ENCODE measurements around the gene SECISBP2L. TPM values are rescaled to one million over a fixed set of nuclear protein-coding genes. Genes with fewer than 3 reads are reported as not detected.
"Not testable (repeated sequence)": the region's sequence is repeated elsewhere in the genome, so short reads cannot be mapped to it uniquely, and the experiment has no call there.

The SECISBP2L gene
- total and polyA plus RNA-seq, 2 experiments from 2014 or later = 24.6 to 25.2 TPM

DNA sequence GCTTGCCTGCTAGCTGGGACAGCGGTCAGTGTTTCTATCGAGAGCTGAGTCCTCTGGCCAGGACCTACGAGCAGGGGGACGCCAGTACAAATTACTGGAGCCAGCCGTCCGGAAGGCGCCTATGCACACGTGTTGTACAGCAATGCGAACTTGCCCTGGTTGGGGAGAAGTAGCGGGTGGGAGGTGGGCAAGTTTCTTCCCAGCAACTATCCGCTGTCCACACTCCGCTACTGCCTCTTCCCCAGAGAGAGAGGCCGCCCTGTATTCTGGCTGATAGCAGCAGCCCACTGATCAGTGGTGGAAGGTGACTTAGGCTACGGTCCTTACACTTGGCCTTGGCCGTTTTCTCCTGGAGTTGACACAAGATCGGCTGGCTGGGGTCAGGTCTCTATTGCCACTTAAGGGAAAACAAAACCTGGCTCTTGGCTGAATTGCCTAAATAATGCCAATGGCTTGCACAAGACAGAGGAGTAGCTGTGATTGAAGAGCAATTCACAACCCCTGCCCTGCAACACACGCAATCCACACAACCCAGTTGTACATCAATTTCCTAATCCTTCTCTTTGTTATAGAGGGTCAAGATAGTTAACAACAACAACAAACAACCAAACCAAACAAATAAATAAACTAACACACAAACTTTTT is 69.7 kb downstream of the SECISBP2L start:
- TF ChIP-seq, protein P1, sequence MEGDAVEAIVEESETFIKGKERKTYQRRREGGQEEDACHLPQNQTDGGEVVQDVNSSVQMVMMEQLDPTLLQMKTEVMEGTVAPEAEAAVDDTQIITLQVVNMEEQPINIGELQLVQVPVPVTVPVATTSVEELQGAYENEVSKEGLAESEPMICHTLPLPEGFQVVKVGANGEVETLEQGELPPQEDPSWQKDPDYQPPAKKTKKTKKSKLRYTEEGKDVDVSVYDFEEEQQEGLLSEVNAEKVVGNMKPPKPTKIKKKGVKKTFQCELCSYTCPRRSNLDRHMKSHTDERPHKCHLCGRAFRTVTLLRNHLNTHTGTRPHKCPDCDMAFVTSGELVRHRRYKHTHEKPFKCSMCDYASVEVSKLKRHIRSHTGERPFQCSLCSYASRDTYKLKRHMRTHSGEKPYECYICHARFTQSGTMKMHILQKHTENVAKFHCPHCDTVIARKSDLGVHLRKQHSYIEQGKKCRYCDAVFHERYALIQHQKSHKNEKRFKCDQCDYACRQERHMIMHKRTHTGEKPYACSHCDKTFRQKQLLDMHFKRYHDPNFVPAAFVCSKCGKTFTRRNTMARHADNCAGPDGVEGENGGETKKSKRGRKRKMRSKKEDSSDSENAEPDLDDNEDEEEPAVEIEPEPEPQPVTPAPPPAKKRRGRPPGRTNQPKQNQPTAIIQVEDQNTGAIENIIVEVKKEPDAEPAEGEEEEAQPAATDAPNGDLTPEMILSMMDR (IDR thresholded peaks at IDR 0.05; ENCODE audit: low read depth, low read length) = no peak
- no peak overlapping the region for H3K27ac ChIP-seq
- H3K9me3 ChIP-seq (ENCODE audit: low read depth) = no peaks in the 10 kb centered on the region
- no peak overlapping the region for H3K4me3 ChIP-seq
- no peaks in the 10 kb centered on the region for H3K27me3 ChIP-seq
- no peak for DNase-seq (ENCODE audit: low read depth in 1 of 2, low spot score in 1 of 2)
- peaks cover 11% of the 10 kb centered on the region for H3K4me1 ChIP-seq (ENCODE audit: low read depth)
- H3K36me3 ChIP-seq = no peaks in the 10 kb centered on the region

DNA sequence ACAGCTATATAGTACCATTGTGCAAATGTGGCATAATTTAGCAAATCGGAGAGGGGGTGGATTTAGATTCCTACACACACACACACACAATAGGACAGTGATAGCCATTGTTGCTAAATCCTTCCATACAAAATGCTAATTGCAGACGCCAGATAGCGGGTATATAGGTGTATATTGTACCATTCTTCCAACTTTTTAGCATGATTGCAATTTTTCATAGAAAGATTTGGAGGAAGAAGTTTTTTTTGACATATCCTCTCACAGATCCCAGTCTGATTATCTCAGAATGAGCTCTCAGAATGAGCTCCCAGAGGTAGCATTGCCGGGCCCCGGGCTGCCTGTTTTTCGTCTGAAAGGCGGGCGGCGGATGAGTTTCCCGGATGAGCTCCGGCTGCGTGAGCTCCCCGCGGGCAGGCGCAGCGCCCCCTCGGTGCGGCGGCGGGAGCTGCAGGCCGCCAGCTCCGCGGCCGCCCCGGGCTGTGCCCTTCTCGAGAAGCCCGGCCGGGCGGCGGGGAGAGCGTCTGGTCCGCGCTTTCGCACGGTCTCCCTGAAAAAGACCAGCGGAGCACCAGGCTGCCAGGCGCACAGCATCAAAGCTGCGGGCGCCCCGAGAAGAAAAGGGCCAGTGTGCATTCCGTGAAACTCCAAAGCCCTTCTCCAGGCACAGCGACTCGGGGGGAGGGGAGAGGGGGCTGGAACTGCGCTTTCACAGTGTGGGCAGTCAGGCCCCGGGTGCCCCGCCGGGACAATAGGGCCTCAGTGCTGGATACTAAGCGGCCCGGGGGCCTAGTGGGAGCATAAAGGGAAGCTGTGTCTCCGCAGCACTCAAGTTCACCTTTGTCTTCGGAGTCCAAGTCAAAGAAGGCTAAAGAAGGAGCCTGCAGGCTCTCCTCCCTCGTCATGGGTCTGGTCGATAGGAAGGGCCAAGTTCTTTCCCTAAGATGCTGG is 70.5 kb downstream of the SECISBP2L start:
- H3K27me3 ChIP-seq = no peaks in the 10 kb centered on the region
- H3K27ac ChIP-seq = no peak overlapping the region

DNA sequence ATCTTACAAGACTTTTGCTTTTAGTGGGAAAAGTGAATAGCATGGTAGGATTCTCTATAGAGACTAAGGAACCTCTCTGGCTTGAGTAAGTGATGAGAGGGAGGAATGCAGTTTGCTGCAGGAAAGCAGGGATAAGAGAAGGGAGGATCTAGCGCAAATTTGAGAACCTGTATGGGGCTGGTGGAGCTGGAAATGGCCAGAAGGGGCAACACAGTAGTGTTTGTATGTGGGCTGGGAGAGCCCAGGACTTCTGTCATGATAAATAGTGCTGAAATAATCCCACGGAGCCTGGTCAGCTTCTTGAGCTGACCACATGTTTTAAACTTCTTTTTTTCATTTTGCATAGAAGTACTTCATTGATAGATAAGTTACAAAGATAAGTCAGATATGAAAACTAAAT is 71.4 kb downstream of the SECISBP2L start:
- H3K36me3 ChIP-seq = no peaks in the 10 kb centered on the region
- peaks cover 11% of the 10 kb centered on the region for H3K4me1 ChIP-seq (ENCODE audit: low read depth)
- no peaks in the 10 kb centered on the region for H3K27me3 ChIP-seq
- H3K4me3 ChIP-seq = no peak overlapping the region
- TF ChIP-seq, protein P1 (IDR thresholded peaks at IDR 0.05; ENCODE audit: low read depth, low read length) = peak; percentile 22
- H3K9me3 ChIP-seq (ENCODE audit: low read depth) = no peaks in the 10 kb centered on the region
- DNase-seq (ENCODE audit: low read depth in 1 of 2, low spot score in 1 of 2) = peak; percentile 50 to 54
- H3K27ac ChIP-seq = peak overlapping the region; percentile 9

More for the DNA sequence above, 70.5 kb downstream of the SECISBP2L start:
- Histone ChIP-seq H3K9me3 (ENCODE audit: low read depth) (no peaks in the 10 kb centered on the region), H3K36me3 (no peaks in the 10 kb centered on the region), H3K4me1 (ENCODE audit: low read depth) (peaks cover 11% of the 10 kb centered on the region), H3K4me3 (peak overlapping the region; percentile 24)
- peak; percentile 90 for DNase-seq (ENCODE audit: low read depth in 1 of 2, low spot score in 1 of 2)
- TF ChIP-seq, protein P1 (IDR thresholded peaks at IDR 0.05; ENCODE audit: low read depth, low read length) = peak; percentile 71

DNA sequence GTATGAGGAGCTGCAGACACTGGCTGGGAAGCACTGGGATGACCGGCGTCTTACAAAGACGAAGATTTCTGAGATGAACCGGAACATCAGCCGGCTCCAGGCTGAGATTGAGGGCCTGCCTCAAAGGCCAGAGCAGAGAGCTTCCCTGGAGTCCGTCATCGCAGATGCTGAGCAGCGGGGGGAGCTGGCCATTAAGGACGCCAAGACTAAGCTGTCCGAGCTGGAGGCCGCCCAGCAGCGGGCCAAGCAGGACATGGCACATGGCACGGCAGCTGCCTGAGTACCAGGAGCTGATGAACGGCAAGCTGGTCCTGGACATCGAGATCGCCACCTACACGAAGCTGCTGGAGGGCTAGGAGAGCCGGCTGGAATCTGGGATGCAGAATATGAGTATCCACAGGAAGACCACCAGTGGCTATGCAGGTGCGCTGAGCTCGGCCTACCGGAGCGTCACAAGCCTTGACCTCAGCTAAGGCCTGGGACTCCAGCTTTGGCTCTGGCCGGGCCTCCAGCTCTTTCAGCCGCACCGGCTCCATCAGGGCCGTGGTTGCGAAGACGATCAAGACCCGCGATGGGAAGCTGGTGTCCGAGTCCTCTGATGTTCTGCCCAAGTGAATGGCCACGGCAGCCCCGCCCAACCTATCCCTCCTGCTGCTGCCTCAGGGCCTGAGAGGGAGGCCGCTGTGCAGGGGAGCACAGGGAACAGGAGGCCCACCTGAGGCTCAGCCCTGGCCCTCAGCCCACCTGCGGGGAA is 73.3 kb downstream of the SECISBP2L start:
- Histone ChIP-seq H3K4me3 (no peak overlapping the region), H3K9me3 (ENCODE audit: low read depth) (no peaks in the 10 kb centered on the region), H3K4me1 (ENCODE audit: low read depth) (peaks cover 11% of the 10 kb centered on the region), H3K27me3 (no peaks in the 10 kb centered on the region), H3K27ac (no peak overlapping the region), H3K36me3 (no peaks in the 10 kb centered on the region)
- DNase-seq (ENCODE audit: low read depth in 1 of 2, low spot score in 1 of 2) = no peak
- TF ChIP-seq, protein P1 (IDR thresholded peaks at IDR 0.05; ENCODE audit: low read depth, low read length) = no peak

DNA sequence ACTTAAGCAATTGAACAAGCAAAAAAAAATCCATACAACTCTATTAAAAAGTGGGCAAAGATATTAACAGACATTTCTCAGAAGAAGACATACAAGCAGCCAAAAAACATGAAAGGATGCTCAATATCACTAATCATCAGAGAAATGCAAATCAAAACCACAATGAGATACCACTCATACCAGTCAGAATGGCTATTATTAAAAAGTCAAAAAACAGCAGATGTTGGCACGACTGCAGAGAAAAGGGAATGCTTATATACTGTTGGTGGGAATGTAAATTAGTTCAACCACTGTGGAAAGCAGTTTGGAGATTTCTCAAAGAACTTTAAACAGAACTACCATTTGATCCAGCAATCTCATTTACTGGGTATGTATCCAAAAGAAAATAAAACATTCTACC is 75.3 kb downstream of the SECISBP2L start:
- not testable (repeated sequence) for DNase-seq (ENCODE audit: low read depth in 1 of 2, low spot score in 1 of 2); H3K36me3 ChIP-seq; H3K9me3 ChIP-seq (ENCODE audit: low read depth); H3K4me3 ChIP-seq; H3K27me3 ChIP-seq; H3K27ac ChIP-seq
- peaks cover 11% of the 10 kb centered on the region for H3K4me1 ChIP-seq (ENCODE audit: low read depth)
